Stimulated activated CD8-positive, alpha-beta memory T cell treated with anti-CD3 and anti-CD28 coated beads, Interleukin-15, amount 100 ng/mL, for 48 hours (primary cell): ENCODE measurements around the gene NIFK.

Experiments used
- DNase-seq, 2 donors: peaks; one replicate each; pipeline ENCODE4 v3.0.0-alpha.2; 2020; ENCODE audit warnings: low read depth in 2 of 2

Gene NIFK

GRCh38 chr2:121736462-121737336, at the start of gene NIFK:
Gene NIFK (minus strand): TSS chr2:121736875. CDS start chr2:121736850, 25 bp downstream.
- peak; percentile 100 for DNase-seq

GRCh38 chr2:121783180-121783579, 46.5 kb upstream of the NIFK start:
- DNase-seq: no peak

GRCh38 chr2:121778741-121779487, 42.2 kb upstream of the NIFK start:
- DNase-seq: no peak

GRCh38 chr2:121777699-121778058, 41.0 kb upstream of the NIFK start:
- no peak for DNase-seq

- no peak for DNase-seq
Measured at GRCh38 chr2:121776885-121777698, 40.4 kb upstream of the NIFK start.

- no peak for DNase-seq
Measured at GRCh38 chr2:121776361-121776760, 39.7 kb upstream of the NIFK start.

GRCh38 chr2:121774235-121774634, 37.6 kb upstream of the NIFK start:
- DNase-seq: no peak

GRCh38 chr2:121771976-121772742, 35.5 kb upstream of the NIFK start:
- DNase-seq: no peak

GRCh38 chr2:121768143-121768755, 31.6 kb upstream of the NIFK start:
- DNase-seq: no peak

- no peak for DNase-seq
Measured at GRCh38 chr2:121766624-121767023, 29.9 kb upstream of the NIFK start.

GRCh38 chr2:121764681-121765228, 28.1 kb upstream of the NIFK start:
- DNase-seq: no peak

- peak; percentile 95 to 97 for DNase-seq
Measured at GRCh38 chr2:121755237-121756111, 18.8 kb upstream of the NIFK start, which contains the start of gene TSN. Gene TSN (plus strand): TSS chr2:121755651. CDS start chr2:121755780, 129 bp downstream.

GRCh38 chr2:121754851-121755236, 18.2 kb upstream of the NIFK start:
- DNase-seq: no peak

- DNase-seq: no peak
Measured at GRCh38 chr2:121748202-121748601, 11.5 kb upstream of the NIFK start.

GRCh38 chr2:121746071-121746578, 9.4 kb upstream of the NIFK start:
- peak; percentile 37 to 61 for DNase-seq

GRCh38 chr2:121741450-121741849, 4.8 kb upstream of the NIFK start:
- DNase-seq: no peak

- DNase-seq: no peak
Measured at GRCh38 chr2:121740973-121741372, 4.3 kb upstream of the NIFK start.

GRCh38 chr2:121736140-121736461, 574 bp downstream of the NIFK start:
- no peak for DNase-seq

GRCh38 chr2:121735518-121736074, 1.1 kb downstream of the NIFK start:
- DNase-seq: no peak
